K562 (cell line): ENCODE data around the gene USP10.

ENCODE experiments used
- BRCA1 ChIP-seq, 2 experiments: fragments of 450-650 bp in 1 of 2; sonication (generic) in 1 of 2; formaldehyde crosslinking in 1 of 2; IDR thresholded peaks; 2 replicates each; pipeline versions ENCODE4 v1.5.0 to v1.6.1; 2017 to 2020; ENCODE audit warnings: mild to moderate bottlenecking in 1 of 2, missing genetic modification reagents in 1 of 2
- CTCF ChIP-seq, 3 experiments: IDR thresholded peaks in 2 of 3; conservative IDR thresholded peaks in 1 of 3; 2 replicates each; pipeline ENCODE4 v1.5.1; 2011 to 2012; ENCODE audit warnings: low read length in 3 of 3, mild to moderate bottlenecking in 3 of 3, control low read depth in 2 of 3, improper control_type of control experiment in 1 of 3, inconsistent platforms in 1 of 3, low read depth in 1 of 3, mixed read lengths in 1 of 3, moderate library complexity in 1 of 3; ENCODE audit not compliant: insufficient read depth in 2 of 3
- MAZ ChIP-seq, 2 experiments: fragments of 450-650 bp in 1 of 2; sonication (generic) in 1 of 2; formaldehyde crosslinking; IDR thresholded peaks in 1 of 2; conservative IDR thresholded peaks in 1 of 2; 2 replicates each; pipeline versions ENCODE4 v1.4.0 to v1.5.0; 2020; ENCODE audit warnings: mild to moderate bottlenecking in 1 of 2, missing genetic modification reagents in 1 of 2
- PTTG1 ChIP-seq: fragments of 450-650 bp; IDR thresholded peaks from 2 replicates; pipeline ENCODE4 v1.6.1; 2016; ENCODE audit warnings: low read depth, mild to moderate bottlenecking, missing genetic modification characterization, missing compliant biosample characterization
- ZNF165 ChIP-seq: fragments of 250-450 bp; sonication (Bioruptor Pico); IDR thresholded peaks from 2 replicates; pipeline ENCODE4 v1.4.0; 2020; ENCODE audit warnings: borderline replicate concordance

GRCh38 chr16:84714028-84714427 is 14.2 kb downstream of the USP10 start:
- no peak for TF ChIP-seq ZNF165 (CRISPR knock-in tag)
- TF ChIP-seq MAZ (CRISPR knock-in tag; conservative IDR thresholded peaks at IDR 0.05 in 1 of 2, IDR thresholded peaks at IDR 0.05 in 1 of 2) = no peak
- TF ChIP-seq PTTG1 (tag) = no peak
- no peak for TF ChIP-seq BRCA1 (IDR thresholded peaks at IDR 0.05)
- TF ChIP-seq BRCA1 (CRISPR knock-in tag; IDR thresholded peaks at IDR 0.05) = no peak
- TF ChIP-seq CTCF (IDR thresholded peaks at IDR 0.05 in 2 of 3, conservative IDR thresholded peaks at IDR 0.05 in 1 of 3; ENCODE audit: insufficient read depth in 2 of 3, low read depth in 1 of 3, low read length in 3 of 3) = no peak
